CD8-positive, alpha-beta memory T cell (primary cell): ENCODE results near the gene GIMD1. TPM values are rescaled to one million over a fixed set of nuclear protein-coding genes. Genes with fewer than 3 reads are reported as not detected.

ENCODE experiments used
- CTCF ChIA-PET: fragments of 350-600 bp; sonication (Branson Sonifier 250); formaldehyde crosslinking; loops from one replicate; lab custom pipeline; 2021; ENCODE audit warnings: antibody characterized with exemption; lab: Charles Lee
- POLR2A ChIA-PET: fragments of 350-600 bp; sonication (Branson Sonifier 250); formaldehyde crosslinking; loops from one replicate; lab custom pipeline; 2021; ENCODE audit warnings: antibody characterized with exemption; lab: Charles Lee
- DNase-seq, 5 donors: peaks; one replicate each; pipeline versions ENCODE4 v3.0.0 to v3.0.0-alpha.2; 2020 to 2022; ENCODE audit warnings: mixed read lengths in 1 of 5
- H3K27ac ChIP-seq: one replicate; pipeline ENCODE4 v1.7.0; 2013; ENCODE audit warnings: low read depth, mild to moderate bottlenecking, low read length, moderate library complexity
- H3K27me3 ChIP-seq: 2 replicates; pipeline ENCODE4 v1.7.0; 2013; ENCODE audit warnings: low read length, mild to moderate bottlenecking; ENCODE audit not compliant: insufficient read depth, poor library complexity, severe bottlenecking
- H3K36me3 ChIP-seq: 2 replicates; pipeline ENCODE4 v1.7.0; 2013; ENCODE audit warnings: mild to moderate bottlenecking, low read length, moderate library complexity; ENCODE audit not compliant: insufficient read depth
- H3K4me1 ChIP-seq: 2 replicates; pipeline ENCODE4 v1.7.0; 2013; ENCODE audit warnings: mild to moderate bottlenecking, low read length, moderate library complexity; ENCODE audit not compliant: insufficient read depth
- H3K4me3 ChIP-seq: 2 replicates; pipeline ENCODE4 v1.7.0; 2013; ENCODE audit warnings: mild to moderate bottlenecking, low read length
- H3K9me3 ChIP-seq: 2 replicates; pipeline ENCODE4 v1.7.0; 2013; ENCODE audit warnings: mild to moderate bottlenecking, low read length
- H3K27ac Mint-ChIP-seq, 8 donors: one replicate each; pipeline ENCODE4 v1.8.0; 2020 to 2021; ENCODE audit warnings: mixed read lengths in 8 of 8, mild to moderate bottlenecking in 6 of 8, inconsistent platforms in 3 of 8, moderate library complexity in 3 of 8
- H3K27me3 Mint-ChIP-seq, 2 donors: one replicate each; pipeline ENCODE4 v1.8.0; 2020 to 2021; ENCODE audit warnings: mixed read lengths in 2 of 2, mild to moderate bottlenecking in 1 of 2, moderate library complexity in 1 of 2
- H3K36me3 Mint-ChIP-seq, 3 donors: one replicate each; pipeline ENCODE4 v1.8.0; 2020 to 2021; ENCODE audit warnings: mixed read lengths in 3 of 3, inconsistent platforms in 1 of 3, mild to moderate bottlenecking in 1 of 3
- H3K4me1 Mint-ChIP-seq, 3 donors: one replicate each; pipeline ENCODE4 v1.8.0; 2020 to 2021; ENCODE audit warnings: mixed read lengths in 3 of 3, inconsistent platforms in 1 of 3, mild to moderate bottlenecking in 1 of 3
- H3K4me3 Mint-ChIP-seq, 7 donors: one replicate each; pipeline ENCODE4 v1.8.0; 2020 to 2021; ENCODE audit warnings: mixed read lengths in 7 of 7, mild to moderate bottlenecking in 6 of 7, moderate library complexity in 4 of 7, inconsistent platforms in 2 of 7
- H3K9me3 Mint-ChIP-seq, 5 donors: one replicate each; pipeline ENCODE4 v1.8.0; 2020 to 2022; ENCODE audit warnings: mixed read lengths in 5 of 5, mild to moderate bottlenecking in 3 of 5, moderate library complexity in 2 of 5, inconsistent platforms in 1 of 5
- polyA plus RNA-seq: library from polyadenylated mRNA; unstranded; fragments of 300-500 nt; fragmentation: Illumina TruSeq; gene quantifications from one replicate; pipeline ENCODE4 v1.2.3, GENCODE V29; 2021
- total RNA-seq, 2 experiments: library from RNA; stranded (reverse); gene quantifications; one replicate each; pipeline ENCODE4 v1.2.3, GENCODE V29; 2021

GIMD1 gene
- total and polyA plus RNA-seq, 3 experiments from 2014 or later: not detected

- Histone ChIP-seq H3K4me3 (no peak overlapping the region), H3K9me3 (no peaks in the 10 kb centered on the region), H3K27ac (no peak overlapping the region), H3K27me3 (no peaks in the 10 kb centered on the region), H3K4me1 (no peaks in the 10 kb centered on the region), H3K36me3 (peaks cover 8% of the 10 kb centered on the region)
- Mint-ChIP-seq H3K4me3 (no peak overlapping the region), H3K27me3 (no peaks in the 10 kb centered on the region), H3K9me3 (peaks cover 0 to 3% (median 0%) of the 10 kb centered on the region in 5 donors), H3K36me3 (peaks cover 18 to 76% (median 21%) of the 10 kb centered on the region in 3 donors), H3K4me1 (peaks cover 47 to 58% (median 55%) of the 10 kb centered on the region in 3 donors), H3K27ac (peak overlapping the region in 4 of 8 donors; percentile 10 to 26 (median 18))
- no peak for DNase-seq
- CTCF ChIA-PET: no interaction called here
- POLR2A ChIA-PET: no interaction called here
Measured at GRCh38 chr4:106344647-106344970, 24.0 kb downstream of the GIMD1 start.

- no peaks in the 10 kb centered on the region for H3K4me1 ChIP-seq
- H3K27ac ChIP-seq: no peak overlapping the region
- POLR2A ChIA-PET: no interaction called here
- Mint-ChIP-seq H3K27ac (peak overlapping the region in 5 of 8 donors; percentile 8 to 26 (median 19)), H3K36me3 (peaks cover 23 to 76% (median 24%) of the 10 kb centered on the region in 3 donors), H3K4me1 (peaks cover 53 to 63% (median 61%) of the 10 kb centered on the region in 3 donors), H3K9me3 (peaks cover 0 to 6% (median 3%) of the 10 kb centered on the region in 5 donors), H3K4me3 (no peak overlapping the region), H3K27me3 (no peaks in the 10 kb centered on the region)
- peaks cover 9% of the 10 kb centered on the region for H3K36me3 ChIP-seq
- CTCF ChIA-PET: no interaction called here
- H3K27me3 ChIP-seq: no peaks in the 10 kb centered on the region
- no peaks in the 10 kb centered on the region for H3K9me3 ChIP-seq
- H3K4me3 ChIP-seq: no peak overlapping the region
- no peak for DNase-seq
Measured at GRCh38 chr4:106343865-106344646, 24.5 kb downstream of the GIMD1 start.

GRCh38 chr4:106340774-106341173 lies 27.8 kb downstream of the GIMD1 start:
- Mint-ChIP-seq H3K36me3 (peaks cover 41 to 82% (median 47%) of the 10 kb centered on the region in 3 donors), H3K27ac (peak overlapping the region in 3 of 8 donors; percentile 34 to 56 (median 41)), H3K4me1 (peaks cover 58 to 78% (median 73%) of the 10 kb centered on the region in 3 donors), H3K4me3 (peak overlapping the region in 3 of 7 donors; percentile 30 to 48 (median 39)), H3K27me3 (no peaks in the 10 kb centered on the region), H3K9me3 (peaks cover 2 to 18% (median 11%) of the 10 kb centered on the region in 5 donors)
- CTCF ChIA-PET: no interaction called here
- Histone ChIP-seq H3K27me3 (no peaks in the 10 kb centered on the region), H3K27ac (no peak overlapping the region), H3K4me1 (no peaks in the 10 kb centered on the region), H3K9me3 (no peaks in the 10 kb centered on the region), H3K4me3 (no peak overlapping the region), H3K36me3 (peaks cover 29% of the 10 kb centered on the region)
- no peak for DNase-seq
- POLR2A ChIA-PET: no interaction called here

GRCh38 chr4:106339431-106339830 lies 29.1 kb downstream of the GIMD1 start:
- Mint-ChIP-seq H3K27ac (peak overlapping the region in 1 of 8 donors; percentile 3), H3K36me3 (peaks cover 47 to 84% (median 47%) of the 10 kb centered on the region in 3 donors), H3K9me3 (peaks cover 2 to 18% (median 11%) of the 10 kb centered on the region in 5 donors), H3K27me3 (no peaks in the 10 kb centered on the region), H3K4me3 (no peak overlapping the region), H3K4me1 (peaks cover 57 to 68% (median 64%) of the 10 kb centered on the region in 3 donors)
- DNase-seq: no peak
- no peaks in the 10 kb centered on the region for H3K4me1 ChIP-seq
- H3K9me3 ChIP-seq: no peaks in the 10 kb centered on the region
- no peak overlapping the region for H3K27ac ChIP-seq
- H3K36me3 ChIP-seq: peaks cover 33% of the 10 kb centered on the region
- POLR2A ChIA-PET: no interaction called here
- H3K4me3 ChIP-seq: no peak overlapping the region
- CTCF ChIA-PET: no interaction called here
- no peaks in the 10 kb centered on the region for H3K27me3 ChIP-seq

GRCh38 chr4:106338671-106339070 lies 29.9 kb downstream of the GIMD1 start:
- Mint-ChIP-seq H3K27ac (peak overlapping the region in 1 of 8 donors; percentile 58), H3K27me3 (no peaks in the 10 kb centered on the region), H3K9me3 (peaks cover 2 to 18% (median 11%) of the 10 kb centered on the region in 5 donors), H3K36me3 (peaks cover 47 to 83% (median 50%) of the 10 kb centered on the region in 3 donors), H3K4me1 (peaks cover 50 to 61% (median 59%) of the 10 kb centered on the region in 3 donors), H3K4me3 (no peak overlapping the region)
- ChIA-PET CTCF (no interaction called here), POLR2A (no interaction called here)
- no peaks in the 10 kb centered on the region for H3K4me1 ChIP-seq
- no peak overlapping the region for H3K4me3 ChIP-seq
- no peaks in the 10 kb centered on the region for H3K9me3 ChIP-seq
- no peak for DNase-seq
- H3K27ac ChIP-seq: no peak overlapping the region
- H3K36me3 ChIP-seq: peaks cover 37% of the 10 kb centered on the region
- no peaks in the 10 kb centered on the region for H3K27me3 ChIP-seq

GRCh38 chr4:106337916-106338315 lies 30.7 kb downstream of the GIMD1 start:
- DNase-seq: no peak
- peaks cover 2 to 18% (median 11%) of the 10 kb centered on the region in 5 donors for H3K9me3 Mint-ChIP-seq
- no peak overlapping the region for H3K27ac Mint-ChIP-seq
- H3K4me3 Mint-ChIP-seq: no peak overlapping the region
- no peaks in the 10 kb centered on the region for H3K9me3 ChIP-seq
- peaks cover 47 to 53% (median 53%) of the 10 kb centered on the region in 3 donors for H3K4me1 Mint-ChIP-seq
- H3K27me3 Mint-ChIP-seq: no peaks in the 10 kb centered on the region
- H3K36me3 Mint-ChIP-seq: peaks cover 47 to 86% (median 50%) of the 10 kb centered on the region in 3 donors
- ChIA-PET POLR2A (no interaction called here), CTCF (no interaction called here)
- H3K4me3 ChIP-seq: no peak overlapping the region
- H3K27me3 ChIP-seq: no peaks in the 10 kb centered on the region
- peaks cover 41% of the 10 kb centered on the region for H3K36me3 ChIP-seq
- H3K4me1 ChIP-seq: no peaks in the 10 kb centered on the region
- no peak overlapping the region for H3K27ac ChIP-seq

- Histone ChIP-seq H3K36me3 (peaks cover 46% of the 10 kb centered on the region), H3K9me3 (no peaks in the 10 kb centered on the region), H3K4me3 (no peak overlapping the region), H3K27me3 (no peaks in the 10 kb centered on the region), H3K4me1 (no peaks in the 10 kb centered on the region), H3K27ac (no peak overlapping the region)
- DNase-seq: no peak
- CTCF ChIA-PET: no interaction called here
- POLR2A ChIA-PET: no interaction called here
- H3K4me3 Mint-ChIP-seq: no peak overlapping the region
- H3K4me1 Mint-ChIP-seq: peaks cover 36 to 40% (median 40%) of the 10 kb centered on the region in 3 donors
- H3K27me3 Mint-ChIP-seq: no peaks in the 10 kb centered on the region
- H3K27ac Mint-ChIP-seq: no peak overlapping the region
- peaks cover 2 to 18% (median 11%) of the 10 kb centered on the region in 5 donors for H3K9me3 Mint-ChIP-seq
- H3K36me3 Mint-ChIP-seq: peaks cover 51 to 84% (median 53%) of the 10 kb centered on the region in 3 donors
Measured at GRCh38 chr4:106336618-106337017, 32.0 kb downstream of the GIMD1 start.

GRCh38 chr4:106334741-106335470 lies 33.7 kb downstream of the GIMD1 start:
- peak overlapping the region in 3 of 8 donors; percentile 5 to 88 (median 30) for H3K27ac Mint-ChIP-seq
- CTCF ChIA-PET: no interaction called here

More at GRCh38 chr4:106334741-106335470, 33.7 kb downstream of the GIMD1 start:
- Histone ChIP-seq H3K36me3 (peaks cover 59% of the 10 kb centered on the region), H3K4me1 (no peaks in the 10 kb centered on the region), H3K27me3 (no peaks in the 10 kb centered on the region), H3K4me3 (no peak overlapping the region), H3K9me3 (no peaks in the 10 kb centered on the region), H3K27ac (no peak overlapping the region)
- no peak for DNase-seq
- H3K9me3 Mint-ChIP-seq: peaks cover 2 to 18% (median 10%) of the 10 kb centered on the region in 5 donors
- H3K4me3 Mint-ChIP-seq: no peak overlapping the region
- POLR2A ChIA-PET: no interaction called here
- H3K4me1 Mint-ChIP-seq: peaks cover 20 to 28% (median 25%) of the 10 kb centered on the region in 3 donors
- no peaks in the 10 kb centered on the region for H3K27me3 Mint-ChIP-seq
- H3K36me3 Mint-ChIP-seq: peaks cover 43 to 81% (median 54%) of the 10 kb centered on the region in 3 donors
